ENCODE data around the gene SLC35B2.

SLC35B2 gene

GRCh38 chr6:44253307-44254101 is 3.8 kb downstream of the SLC35B2 start:
- peak; percentile 57 to 64 for DNase-seq
- peak overlapping the region in 1 of 2 donors; percentile 97 for H3K27ac Mint-ChIP-seq
- no peaks in the 10 kb centered on the region for H3K27me3 Mint-ChIP-seq
- peaks cover 92% of the 10 kb centered on the region for H3K4me1 Mint-ChIP-seq
- H3K4me3 Mint-ChIP-seq = no peak overlapping the region
- H3K9me3 Mint-ChIP-seq = no peaks in the 10 kb centered on the region
- no peak for ATAC-seq

GRCh38 chr6:44251576-44252524 is 5.5 kb downstream of the SLC35B2 start:
- DNase-seq = no peak
- H3K9me3 Mint-ChIP-seq = no peaks in the 10 kb centered on the region
- H3K4me3 Mint-ChIP-seq = peak overlapping the region; percentile 13 to 40
- peak overlapping the region; percentile 54 to 100 for H3K27ac Mint-ChIP-seq
- H3K27me3 Mint-ChIP-seq = no peaks in the 10 kb centered on the region
- no peak for ATAC-seq
- H3K4me1 Mint-ChIP-seq = peaks cover 98% of the 10 kb centered on the region

GRCh38 chr6:44250718-44251123 is 6.6 kb downstream of the SLC35B2 start:
- H3K4me3 Mint-ChIP-seq = peak overlapping the region; percentile 17 to 99
- H3K27ac Mint-ChIP-seq = peak overlapping the region in 1 of 2 donors; percentile 100
- H3K9me3 Mint-ChIP-seq = no peaks in the 10 kb centered on the region
- ATAC-seq (no peak), DNase-seq (no peak)
- no peaks in the 10 kb centered on the region for H3K27me3 Mint-ChIP-seq
- H3K4me1 Mint-ChIP-seq = peaks cover 92% of the 10 kb centered on the region

GRCh38 chr6:44250067-44250717 is 7.1 kb downstream of the SLC35B2 start:
- Mint-ChIP-seq H3K4me3 (peak overlapping the region; percentile 99), H3K9me3 (no peaks in the 10 kb centered on the region), H3K27me3 (no peaks in the 10 kb centered on the region), H3K27ac (peak overlapping the region; percentile 16 to 100), H3K4me1 (peaks cover 92% of the 10 kb centered on the region)
- no peak for DNase-seq
- ATAC-seq = no peak

GRCh38 chr6:44249082-44249748 is 8.1 kb downstream of the SLC35B2 start:
- Mint-ChIP-seq H3K27ac (peak overlapping the region; percentile 100), H3K4me3 (peak overlapping the region; percentile 99), H3K4me1 (peaks cover 84% of the 10 kb centered on the region), H3K27me3 (no peaks in the 10 kb centered on the region), H3K9me3 (no peaks in the 10 kb centered on the region)
- DNase-seq (no peak), ATAC-seq (no peak)

GRCh38 chr6:44248579-44248978 is 8.7 kb downstream of the SLC35B2 start:
- peak overlapping the region; percentile 99 for H3K4me3 Mint-ChIP-seq
- H3K27me3 Mint-ChIP-seq = no peaks in the 10 kb centered on the region
- peak overlapping the region; percentile 100 for H3K27ac Mint-ChIP-seq
- peaks cover 77% of the 10 kb centered on the region for H3K4me1 Mint-ChIP-seq
- ATAC-seq = no peak
- no peak for DNase-seq
- H3K9me3 Mint-ChIP-seq = no peaks in the 10 kb centered on the region

GRCh38 chr6:44247338-44248302 is 9.7 kb downstream of the SLC35B2 start:
- peak; percentile 76 for ATAC-seq
- Mint-ChIP-seq H3K9me3 (no peaks in the 10 kb centered on the region), H3K4me3 (peak overlapping the region; percentile 99), H3K4me1 (peaks cover 68% of the 10 kb centered on the region), H3K27ac (peak overlapping the region; percentile 100), H3K27me3 (no peaks in the 10 kb centered on the region)
- DNase-seq = peak; percentile 87 to 94

GRCh38 chr6:44246663-44247337 is 10.5 kb downstream of the SLC35B2 start, which contains the start of gene HSP90AB1:
Gene HSP90AB1, plus strand, starts transcription at chr6:44247101. Its CDS starts 1,529 bp downstream, at chr6:44248630.
- DNase-seq (peak; percentile 96 to 99), ATAC-seq (peak; percentile 87)
- no peaks in the 10 kb centered on the region for H3K9me3 Mint-ChIP-seq
- H3K4me1 Mint-ChIP-seq = peaks cover 62% of the 10 kb centered on the region
- peak within 1 kb of the TSS; percentile 100 for H3K27ac Mint-ChIP-seq
- no peaks in the 10 kb centered on the region for H3K27me3 Mint-ChIP-seq
- peak within 1 kb of the TSS; percentile 99 for H3K4me3 Mint-ChIP-seq

- H3K27me3 Mint-ChIP-seq = no peaks in the 10 kb centered on the region
- DNase-seq (peak; percentile 86 to 88), ATAC-seq (peak; percentile 65)
- H3K27ac Mint-ChIP-seq = peak overlapping the region; percentile 100
- peak overlapping the region; percentile 99 for H3K4me3 Mint-ChIP-seq
- no peaks in the 10 kb centered on the region for H3K9me3 Mint-ChIP-seq
- H3K4me1 Mint-ChIP-seq = peaks cover 55% of the 10 kb centered on the region
Measured at GRCh38 chr6:44245912-44246662, 11.2 kb downstream of the SLC35B2 start.

GRCh38 chr6:44245391-44245911 is 11.9 kb downstream of the SLC35B2 start:
- peak overlapping the region; percentile 68 to 89 for H3K27ac Mint-ChIP-seq
- peak overlapping the region; percentile 99 for H3K4me3 Mint-ChIP-seq
- no peak for DNase-seq
- no peak for ATAC-seq
- H3K27me3 Mint-ChIP-seq = no peaks in the 10 kb centered on the region
- H3K4me1 Mint-ChIP-seq = peaks cover 48% of the 10 kb centered on the region
- H3K9me3 Mint-ChIP-seq = no peaks in the 10 kb centered on the region

GRCh38 chr6:44243345-44243744 is 14.0 kb downstream of the SLC35B2 start:
- Mint-ChIP-seq H3K9me3 (no peaks in the 10 kb centered on the region), H3K27me3 (no peaks in the 10 kb centered on the region), H3K4me1 (peaks cover 37% of the 10 kb centered on the region), H3K27ac (no peak overlapping the region), H3K4me3 (no peak overlapping the region)
- no peak for DNase-seq
- ATAC-seq = no peak

- Mint-ChIP-seq H3K4me1 (peaks cover 24% of the 10 kb centered on the region), H3K27me3 (no peaks in the 10 kb centered on the region), H3K27ac (peak overlapping the region in 1 of 2 donors; percentile 2), H3K4me3 (peak overlapping the region; percentile 85 to 95), H3K9me3 (no peaks in the 10 kb centered on the region)
- ATAC-seq (no peak), DNase-seq (no peak)
Measured at GRCh38 chr6:44238687-44239350, 18.5 kb downstream of the SLC35B2 start.

All from stimulated activated naive CD8-positive, alpha-beta T cell treated with anti-CD3 and anti-CD28 coated beads, Interleukin-15, amount 100 ng/mL, for 72 hours (primary cell).